ENCODE measurements around the gene METAP2.

- TF ChIP-seq EZH2phosphoT487 (conservative IDR thresholded peaks at IDR 0.05; ENCODE audit: low read length) (no peak), CTCF (IDR thresholded peaks at IDR 0.05; ENCODE audit: insufficient read depth, low read length, poor library complexity, severe bottlenecking) (no peak)
These were observed 39.6 kb downstream of the METAP2 start for GRCh38 chr12:95513599-95513998.
